ENCODE results near the gene HSD17B2.
"Not testable (repeated sequence)": the region's sequence is repeated elsewhere in the genome, so short reads cannot be mapped to it uniquely, and the experiment has no call there.

Gene HSD17B2

GRCh38 chr16:82004601-82005000 is 30.5 kb upstream of the HSD17B2 start:
- H3K9ac ChIP-seq (ENCODE audit: low read length in 5 of 5), result no peak overlapping the region
- H3K36me3 ChIP-seq (ENCODE audit: control insufficient read depth in 5 of 5, insufficient read depth in 5 of 5, low read length in 5 of 5), result peaks cover 0 to 6% (median 0%) of the 10 kb centered on the region in 5 donors
- H3K27me3 ChIP-seq (ENCODE audit: control insufficient read depth in 5 of 5, insufficient read depth in 4 of 5, low read length in 5 of 5), result peaks cover 0 to 6% (median 0%) of the 10 kb centered on the region in 5 donors
- H3K4me1 ChIP-seq (ENCODE audit: control insufficient read depth in 5 of 5, insufficient read depth in 5 of 5, low read length in 5 of 5), result peaks cover 0 to 22% (median 0%) of the 10 kb centered on the region in 5 donors
- peaks cover 3 to 14% (median 9%) of the 10 kb centered on the region in 5 donors for H3K9me3 ChIP-seq (ENCODE audit: control insufficient read depth in 5 of 5, low read length in 5 of 5)
- no peak overlapping the region for H3K4me3 ChIP-seq (ENCODE audit: low read depth in 1 of 5, low read length in 5 of 5)
- H3K27ac ChIP-seq (ENCODE audit: low read depth, low read length), result no peak overlapping the region

DNA sequence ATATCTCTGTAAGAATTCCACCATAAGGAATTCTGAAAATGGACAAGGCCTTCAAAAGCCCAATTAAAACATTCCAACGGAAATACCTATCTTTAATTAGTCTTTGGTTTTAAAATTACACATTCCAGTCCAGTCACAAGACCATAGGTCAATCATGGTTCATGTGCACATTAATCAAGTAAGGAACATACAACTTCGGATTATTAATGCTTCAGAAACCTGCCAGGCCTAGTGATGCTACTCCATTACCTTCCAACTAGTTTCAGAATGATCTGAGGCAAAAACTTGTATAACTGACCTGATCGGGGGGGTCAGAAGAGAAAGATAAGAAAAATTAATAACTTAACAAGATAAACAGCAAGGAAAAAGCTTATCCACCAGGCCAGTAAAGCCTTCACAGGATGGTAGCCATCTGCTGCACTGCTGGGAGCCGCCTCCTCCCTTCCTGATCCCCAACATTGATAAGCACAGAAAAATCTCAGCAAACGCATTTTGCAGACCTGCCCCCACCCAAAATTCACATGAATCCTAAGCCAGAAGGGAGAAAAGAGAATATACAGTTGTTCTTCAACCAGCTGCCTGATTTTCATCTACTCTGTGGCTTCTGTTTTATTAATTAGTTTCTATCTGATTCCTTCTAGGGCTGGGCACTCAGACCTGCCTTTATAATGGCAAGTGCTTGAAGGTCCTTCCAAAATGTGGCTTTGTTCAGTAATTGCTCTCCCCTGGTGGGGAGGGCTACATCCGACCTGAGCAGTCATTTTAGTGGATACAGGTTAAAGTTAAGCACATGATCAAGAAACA is 29.8 kb upstream of the HSD17B2 start:
- Histone ChIP-seq H3K27ac (ENCODE audit: low read depth, low read length) (no peak overlapping the region), H3K4me1 (ENCODE audit: control insufficient read depth in 5 of 5, insufficient read depth in 5 of 5, low read length in 5 of 5) (peaks cover 0 to 22% (median 0%) of the 10 kb centered on the region in 5 donors), H3K4me3 (ENCODE audit: low read depth in 1 of 5, low read length in 5 of 5) (no peak overlapping the region), H3K36me3 (ENCODE audit: control insufficient read depth in 5 of 5, insufficient read depth in 5 of 5, low read length in 5 of 5) (no peaks in the 10 kb centered on the region), H3K27me3 (ENCODE audit: control insufficient read depth in 5 of 5, insufficient read depth in 4 of 5, low read length in 5 of 5) (peaks cover 0 to 6% (median 2%) of the 10 kb centered on the region in 5 donors), H3K9ac (ENCODE audit: low read length in 5 of 5) (no peak overlapping the region), H3K9me3 (ENCODE audit: control insufficient read depth in 5 of 5, low read length in 5 of 5) (peaks cover 3 to 14% (median 9%) of the 10 kb centered on the region in 5 donors)

GRCh38 chr16:82006036-82006435 is 29.0 kb upstream of the HSD17B2 start:
- peaks cover 3 to 14% (median 9%) of the 10 kb centered on the region in 5 donors for H3K9me3 ChIP-seq (ENCODE audit: control insufficient read depth in 5 of 5, low read length in 5 of 5)
- no peaks in the 10 kb centered on the region for H3K36me3 ChIP-seq (ENCODE audit: control insufficient read depth in 5 of 5, insufficient read depth in 5 of 5, low read length in 5 of 5)
- no peak overlapping the region for H3K4me3 ChIP-seq (ENCODE audit: low read depth in 1 of 5, low read length in 5 of 5)
- peaks cover 0 to 26% (median 0%) of the 10 kb centered on the region in 5 donors for H3K4me1 ChIP-seq (ENCODE audit: control insufficient read depth in 5 of 5, insufficient read depth in 5 of 5, low read length in 5 of 5)
- H3K27me3 ChIP-seq (ENCODE audit: control insufficient read depth in 5 of 5, insufficient read depth in 4 of 5, low read length in 5 of 5), result peaks cover 0 to 6% (median 3%) of the 10 kb centered on the region in 5 donors
- no peak overlapping the region for H3K9ac ChIP-seq (ENCODE audit: low read length in 5 of 5)
- no peak overlapping the region for H3K27ac ChIP-seq (ENCODE audit: low read depth, low read length)

DNA sequence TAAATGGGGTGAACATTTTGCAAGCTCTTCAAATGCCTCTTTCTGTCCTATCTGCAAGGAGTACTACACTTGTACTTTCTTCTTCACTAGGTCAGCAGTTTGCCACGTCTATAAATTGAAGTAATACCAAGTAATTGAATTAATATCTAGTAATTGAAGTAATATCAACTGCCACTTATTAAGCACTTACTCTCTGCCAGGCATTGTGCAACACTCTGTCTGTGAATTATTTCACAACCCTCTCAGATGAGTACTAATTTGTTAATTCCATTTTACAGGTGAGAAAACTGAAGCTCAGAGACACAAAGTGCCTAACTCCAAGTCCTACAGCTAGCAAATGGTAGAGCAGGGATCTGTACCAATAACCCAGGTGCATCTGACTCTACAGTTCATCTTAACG is 27.9 kb upstream of the HSD17B2 start:
- H3K27me3 ChIP-seq (ENCODE audit: control insufficient read depth in 5 of 5, insufficient read depth in 4 of 5, low read length in 5 of 5), result peaks cover 0 to 15% (median 5%) of the 10 kb centered on the region in 5 donors
- no peak overlapping the region for H3K27ac ChIP-seq (ENCODE audit: low read depth, low read length)
- peaks cover 3 to 14% (median 9%) of the 10 kb centered on the region in 5 donors for H3K9me3 ChIP-seq (ENCODE audit: control insufficient read depth in 5 of 5, low read length in 5 of 5)
- H3K4me1 ChIP-seq (ENCODE audit: control insufficient read depth in 5 of 5, insufficient read depth in 5 of 5, low read length in 5 of 5), result peaks cover 0 to 26% (median 0%) of the 10 kb centered on the region in 5 donors
- no peaks in the 10 kb centered on the region for H3K36me3 ChIP-seq (ENCODE audit: control insufficient read depth in 5 of 5, insufficient read depth in 5 of 5, low read length in 5 of 5)
- no peak overlapping the region for H3K4me3 ChIP-seq (ENCODE audit: low read depth in 1 of 5, low read length in 5 of 5)
- no peak overlapping the region for H3K9ac ChIP-seq (ENCODE audit: low read length in 5 of 5)

DNA sequence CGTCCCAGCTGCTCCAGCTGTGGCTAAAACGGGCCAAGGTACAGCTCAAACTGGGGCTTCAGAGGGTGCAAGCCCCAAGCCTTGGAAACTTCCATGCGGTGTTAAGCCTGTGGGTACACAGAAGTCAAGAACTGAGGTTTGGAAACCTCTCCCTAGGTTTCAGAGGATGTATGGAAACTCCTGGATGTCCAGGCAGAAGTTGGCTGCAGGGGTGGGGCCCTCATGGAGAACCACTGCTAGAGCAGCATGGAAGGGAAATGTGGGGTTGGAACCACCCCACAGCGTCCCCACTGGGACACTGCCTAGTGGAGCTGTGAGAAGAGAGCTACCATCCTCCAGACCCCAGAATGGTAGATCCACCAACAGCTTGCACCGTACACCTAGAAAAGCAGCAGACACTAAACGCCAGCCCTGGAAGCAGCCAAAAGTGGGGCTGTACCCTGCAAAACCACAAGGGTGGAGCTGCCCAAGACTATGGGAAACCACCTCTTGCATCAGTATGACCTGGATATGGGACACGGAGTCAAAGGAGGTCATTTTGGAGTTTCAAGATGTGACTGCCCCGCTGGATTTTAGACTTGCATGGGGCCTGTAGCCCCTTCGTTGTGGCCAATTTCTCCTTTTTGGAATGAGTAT is 26.0 kb upstream of the HSD17B2 start:
- H3K9ac ChIP-seq (ENCODE audit: low read length in 5 of 5), result no peak overlapping the region
- H3K4me1 ChIP-seq (ENCODE audit: control insufficient read depth in 5 of 5, insufficient read depth in 5 of 5, low read length in 5 of 5), result peaks cover 0 to 20% (median 0%) of the 10 kb centered on the region in 5 donors
- peaks cover 3 to 17% (median 14%) of the 10 kb centered on the region in 5 donors for H3K9me3 ChIP-seq (ENCODE audit: control insufficient read depth in 5 of 5, low read length in 5 of 5)
- H3K36me3 ChIP-seq (ENCODE audit: control insufficient read depth in 5 of 5, insufficient read depth in 5 of 5, low read length in 5 of 5), result no peaks in the 10 kb centered on the region
- H3K27me3 ChIP-seq (ENCODE audit: control insufficient read depth in 5 of 5, insufficient read depth in 4 of 5, low read length in 5 of 5), result peaks cover 0 to 10% (median 9%) of the 10 kb centered on the region in 5 donors
- H3K27ac ChIP-seq (ENCODE audit: low read depth, low read length), result no peak overlapping the region
- no peak overlapping the region for H3K4me3 ChIP-seq (ENCODE audit: low read depth in 1 of 5, low read length in 5 of 5)

GRCh38 chr16:82009789-82010188 is 25.3 kb upstream of the HSD17B2 start:
- H3K27ac ChIP-seq (ENCODE audit: low read depth, low read length); H3K9ac ChIP-seq (ENCODE audit: low read length in 5 of 5); H3K27me3 ChIP-seq (ENCODE audit: control insufficient read depth in 5 of 5, insufficient read depth in 4 of 5, low read length in 5 of 5); H3K36me3 ChIP-seq (ENCODE audit: control insufficient read depth in 5 of 5, insufficient read depth in 5 of 5, low read length in 5 of 5); H3K4me3 ChIP-seq (ENCODE audit: low read depth in 1 of 5, low read length in 5 of 5): not testable (repeated sequence)
- peaks cover 0 to 13% (median 0%) of the 10 kb centered on the region in 5 donors for H3K4me1 ChIP-seq (ENCODE audit: control insufficient read depth in 5 of 5, insufficient read depth in 5 of 5, low read length in 5 of 5)
- peaks cover 3 to 20% (median 15%) of the 10 kb centered on the region in 5 donors for H3K9me3 ChIP-seq (ENCODE audit: control insufficient read depth in 5 of 5, low read length in 5 of 5)

- Histone ChIP-seq H3K4me1 (ENCODE audit: control insufficient read depth in 5 of 5, insufficient read depth in 5 of 5, low read length in 5 of 5) (peaks cover 0 to 4% (median 0%) of the 10 kb centered on the region in 5 donors), H3K36me3 (ENCODE audit: control insufficient read depth in 5 of 5, insufficient read depth in 5 of 5, low read length in 5 of 5) (no peaks in the 10 kb centered on the region), H3K9me3 (ENCODE audit: control insufficient read depth in 5 of 5, low read length in 5 of 5) (peaks cover 6 to 27% (median 21%) of the 10 kb centered on the region in 5 donors), H3K9ac (ENCODE audit: low read length in 5 of 5) (no peak overlapping the region), H3K27me3 (ENCODE audit: control insufficient read depth in 5 of 5, insufficient read depth in 4 of 5, low read length in 5 of 5) (peaks cover 0 to 10% (median 9%) of the 10 kb centered on the region in 5 donors), H3K27ac (ENCODE audit: low read depth, low read length) (no peak overlapping the region), H3K4me3 (ENCODE audit: low read depth in 1 of 5, low read length in 5 of 5) (peak overlapping the region in 3 of 5 donors; percentile 51 to 62 (median 58))
Observed at GRCh38 chr16:82010649-82011048, 24.4 kb upstream of the HSD17B2 start.

- Histone ChIP-seq H3K4me3 (ENCODE audit: low read depth in 1 of 5, low read length in 5 of 5) (peak within 1 kb of the TSS in 4 of 5 donors; percentile 31 to 62 (median 54)), H3K27ac (ENCODE audit: low read depth, low read length) (no peak within 1 kb of the TSS)
Observed at GRCh38 chr16:82011199-82011641, 23.8 kb upstream of the HSD17B2 start, which contains the start of gene SDR42E1. Gene SDR42E1 (minus strand): TSS chr16:82011470. CDS start chr16:82000858, 10,612 bp downstream.

GRCh38 chr16:82013139-82013538 is 21.9 kb upstream of the HSD17B2 start:
- Histone ChIP-seq H3K9ac (ENCODE audit: low read length in 5 of 5) (no peak overlapping the region), H3K27me3 (ENCODE audit: control insufficient read depth in 5 of 5, insufficient read depth in 4 of 5, low read length in 5 of 5) (peaks cover 0 to 10% (median 9%) of the 10 kb centered on the region in 5 donors), H3K4me3 (ENCODE audit: low read depth in 1 of 5, low read length in 5 of 5) (no peak overlapping the region), H3K36me3 (ENCODE audit: control insufficient read depth in 5 of 5, insufficient read depth in 5 of 5, low read length in 5 of 5) (no peaks in the 10 kb centered on the region), H3K27ac (ENCODE audit: low read depth, low read length) (no peak overlapping the region), H3K9me3 (ENCODE audit: control insufficient read depth in 5 of 5, low read length in 5 of 5) (peaks cover 6 to 22% (median 21%) of the 10 kb centered on the region in 5 donors), H3K4me1 (ENCODE audit: control insufficient read depth in 5 of 5, insufficient read depth in 5 of 5, low read length in 5 of 5) (peaks cover 0 to 8% (median 0%) of the 10 kb centered on the region in 5 donors)

More at GRCh38 chr16:82011199-82011641, 23.8 kb upstream of the HSD17B2 start, which contains the start of gene SDR42E1:
- Histone ChIP-seq H3K4me1 (ENCODE audit: control insufficient read depth in 5 of 5, insufficient read depth in 5 of 5, low read length in 5 of 5) (peaks cover 0 to 8% (median 0%) of the 10 kb centered on the region in 5 donors), H3K36me3 (ENCODE audit: control insufficient read depth in 5 of 5, insufficient read depth in 5 of 5, low read length in 5 of 5) (no peaks in the 10 kb centered on the region), H3K9me3 (ENCODE audit: control insufficient read depth in 5 of 5, low read length in 5 of 5) (peaks cover 6 to 27% (median 21%) of the 10 kb centered on the region in 5 donors), H3K27me3 (ENCODE audit: control insufficient read depth in 5 of 5, insufficient read depth in 4 of 5, low read length in 5 of 5) (peaks cover 0 to 10% (median 9%) of the 10 kb centered on the region in 5 donors), H3K9ac (ENCODE audit: low read length in 5 of 5) (peak within 1 kb of the TSS in 1 of 5 donors; percentile 16)
